Myocyte (in vitro differentiated cells): ENCODE measurements around the gene FOXN4. TPM values are rescaled to one million over a fixed set of nuclear protein-coding genes. Genes with fewer than 3 reads are reported as not detected.

Source experiments
- total RNA-seq: library from RNA; depleted of rRNA; stranded (reverse); fragments of >200 nt; gene quantifications from 2 replicates; pipeline ENCODE4 v1.2.3, GENCODE V29; 2014

The FOXN4 gene
- total RNA-seq, 1 donor from 2014 or later: not detected

Other genes starting within 250 kb of the FOXN4 start
- 9.3 and 16.1 TPM in 2 replicates for gene ALKBH2, start 215.8 kb downstream of the FOXN4 start, total RNA-seq
- 29.8 and 36.0 TPM in 2 replicates for gene UNG, start 211.7 kb downstream of the FOXN4 start, total RNA-seq
- 8.7 and 10.5 TPM in 2 replicates for gene ACACB, start 192.7 kb downstream of the FOXN4 start, total RNA-seq
- gene MYO1H, start 38.6 kb upstream of the FOXN4 start, total RNA-seq: not detected in 2 replicates
- 26.9 and 37.8 TPM in 2 replicates for gene KCTD10, start 168.0 kb upstream of the FOXN4 start, total RNA-seq
- gene UBE3B, start 168.3 kb upstream of the FOXN4 start, total RNA-seq: 47.3 and 53.0 TPM in 2 replicates